Effector memory CD4-positive, alpha-beta T cell (primary cell): ENCODE data around the gene VSIG10L2.
"Not testable (repeated sequence)": the region's sequence is repeated elsewhere in the genome, so short reads cannot be mapped to it uniquely, and the experiment has no call there.

Source experiments
- DNase-seq, 3 donors: peaks; one replicate each; pipeline ENCODE4 v3.0.0-alpha.2; 2020
- H3K27ac ChIP-seq: 2 replicates; pipeline ENCODE4 v1.7.0; 2013; ENCODE audit warnings: mild to moderate bottlenecking, low read length, moderate library complexity; ENCODE audit not compliant: insufficient read depth, poor library complexity, severe bottlenecking
- H3K27me3 ChIP-seq: replicated peaks from 2 replicates; pipeline ENCODE4 v1.7.0; 2013; ENCODE audit warnings: mild to moderate bottlenecking, low read length; ENCODE audit not compliant: insufficient read depth, control insufficient read depth, poor library complexity, severe bottlenecking
- H3K36me3 ChIP-seq: 2 replicates; pipeline ENCODE4 v1.7.0; 2013; ENCODE audit warnings: mild to moderate bottlenecking, low read length, moderate library complexity; ENCODE audit not compliant: control insufficient read depth, insufficient read depth
- H3K4me1 ChIP-seq: 2 replicates; pipeline ENCODE4 v1.7.0; 2013; ENCODE audit warnings: low read length, mild to moderate bottlenecking; ENCODE audit not compliant: control insufficient read depth, insufficient read depth, poor library complexity, severe bottlenecking
- H3K4me3 ChIP-seq: 2 replicates; pipeline ENCODE4 v1.7.0; 2013; ENCODE audit warnings: low read length, low read depth, mild to moderate bottlenecking; ENCODE audit not compliant: insufficient read depth, poor library complexity, severe bottlenecking
- H3K9me3 ChIP-seq: 2 replicates; pipeline ENCODE4 v1.7.0; 2013; ENCODE audit warnings: mild to moderate bottlenecking, low read length, moderate library complexity; ENCODE audit not compliant: control insufficient read depth

The VSIG10L2 gene

DNA sequence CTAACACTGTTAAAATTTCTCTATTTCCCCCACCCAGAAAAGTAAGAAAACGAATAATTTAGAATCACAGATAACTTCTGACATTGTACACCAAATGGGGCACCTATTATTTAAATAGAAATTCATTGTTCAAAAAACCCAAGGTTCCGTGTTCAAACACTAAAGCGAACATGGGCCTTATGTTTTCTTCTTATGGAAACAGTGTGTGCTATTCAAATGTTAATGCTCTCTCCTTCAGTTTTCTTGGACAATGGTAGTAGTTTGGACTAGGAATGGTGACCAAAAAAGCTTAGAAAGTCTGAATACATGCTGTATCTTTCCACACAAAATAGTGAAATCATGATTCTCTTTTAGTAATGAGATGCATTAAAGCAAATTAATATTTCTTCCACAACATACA lies 33.7 kb downstream of the VSIG10L2 start:
- Histone ChIP-seq H3K4me3 (no peak overlapping the region), H3K9me3 (no peaks in the 10 kb centered on the region), H3K4me1 (no peaks in the 10 kb centered on the region), H3K27ac (no peak overlapping the region), H3K27me3 (no peaks in the 10 kb centered on the region), H3K36me3 (no peaks in the 10 kb centered on the region)
- no peak for DNase-seq

DNA sequence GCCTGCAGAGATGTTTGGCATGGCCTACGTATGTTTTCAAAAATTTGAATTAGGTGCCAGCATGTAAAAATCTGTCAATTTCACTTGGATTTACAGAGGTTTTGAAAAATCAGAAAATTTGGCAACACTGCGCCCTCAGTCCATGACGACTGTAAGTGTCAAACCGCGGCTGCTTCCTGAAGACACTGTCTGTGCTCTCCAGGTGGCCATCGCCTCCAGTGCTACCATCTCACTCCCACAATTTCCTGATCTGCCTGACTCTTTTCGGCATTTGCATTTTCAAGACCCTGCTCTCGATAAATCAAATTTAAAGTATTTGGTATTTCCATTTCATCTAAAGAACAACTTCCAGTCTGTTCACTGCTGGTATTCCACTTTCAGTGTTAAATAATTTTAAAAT lies 34.6 kb downstream of the VSIG10L2 start:
- H3K36me3 ChIP-seq = no peaks in the 10 kb centered on the region
- no peak overlapping the region for H3K27ac ChIP-seq
- H3K4me3 ChIP-seq = no peak overlapping the region
- DNase-seq = no peak
- no peaks in the 10 kb centered on the region for H3K9me3 ChIP-seq
- H3K4me1 ChIP-seq = no peaks in the 10 kb centered on the region
- no peaks in the 10 kb centered on the region for H3K27me3 ChIP-seq

GRCh38 chr11:125982348-125982730 lies 36.5 kb downstream of the VSIG10L2 start:
- Histone ChIP-seq H3K36me3 (no peaks in the 10 kb centered on the region), H3K27ac (no peak overlapping the region), H3K4me1 (no peaks in the 10 kb centered on the region), H3K4me3 (no peak overlapping the region), H3K27me3 (no peaks in the 10 kb centered on the region), H3K9me3 (no peaks in the 10 kb centered on the region)
- no peak for DNase-seq

- not testable (repeated sequence) for H3K9me3 ChIP-seq, H3K36me3 ChIP-seq, H3K4me1 ChIP-seq, H3K27ac ChIP-seq, H3K27me3 ChIP-seq, H3K4me3 ChIP-seq, DNase-seq
Observed at GRCh38 chr11:125985956-125986355, 40.1 kb downstream of the VSIG10L2 start.

DNA sequence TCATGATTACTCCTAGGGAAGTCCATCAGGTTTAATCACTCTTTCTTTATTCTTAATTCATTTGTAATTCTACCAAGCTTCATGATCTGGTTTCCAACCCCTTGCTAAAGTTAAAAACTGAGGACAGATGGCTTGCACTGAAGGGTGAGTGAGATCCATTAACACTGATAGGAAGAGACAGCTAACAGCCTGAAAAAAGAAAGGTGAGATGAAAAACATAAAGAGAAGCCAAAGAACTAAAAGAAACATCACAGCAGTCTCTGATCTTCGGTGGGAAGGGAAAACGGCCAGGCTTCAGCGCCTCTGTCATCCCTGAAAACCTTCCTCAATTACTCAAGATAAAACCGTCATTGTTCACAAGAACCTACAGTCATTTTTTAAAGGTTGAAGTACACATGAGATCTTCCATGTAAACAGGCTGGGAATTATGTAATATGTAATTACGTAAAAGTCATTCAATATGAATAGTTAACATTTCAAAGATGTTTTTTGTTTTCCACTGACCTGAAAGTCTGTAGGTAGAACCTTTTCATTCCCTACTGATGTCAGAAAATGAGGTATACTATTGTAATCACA lies 41.3 kb downstream of the VSIG10L2 start:
- H3K36me3 ChIP-seq = no peaks in the 10 kb centered on the region
- H3K9me3 ChIP-seq = no peaks in the 10 kb centered on the region
- H3K4me3 ChIP-seq = no peak overlapping the region
- no peaks in the 10 kb centered on the region for H3K4me1 ChIP-seq
- DNase-seq = no peak
- no peaks in the 10 kb centered on the region for H3K27me3 ChIP-seq
- H3K27ac ChIP-seq = no peak overlapping the region

- Histone ChIP-seq H3K4me3 (no peak overlapping the region), H3K36me3 (no peaks in the 10 kb centered on the region), H3K4me1 (no peaks in the 10 kb centered on the region), H3K27ac (no peak overlapping the region), H3K9me3 (no peaks in the 10 kb centered on the region), H3K27me3 (no peaks in the 10 kb centered on the region)
- DNase-seq = no peak
Observed at GRCh38 chr11:125990244-125990643, 44.4 kb downstream of the VSIG10L2 start.

DNA sequence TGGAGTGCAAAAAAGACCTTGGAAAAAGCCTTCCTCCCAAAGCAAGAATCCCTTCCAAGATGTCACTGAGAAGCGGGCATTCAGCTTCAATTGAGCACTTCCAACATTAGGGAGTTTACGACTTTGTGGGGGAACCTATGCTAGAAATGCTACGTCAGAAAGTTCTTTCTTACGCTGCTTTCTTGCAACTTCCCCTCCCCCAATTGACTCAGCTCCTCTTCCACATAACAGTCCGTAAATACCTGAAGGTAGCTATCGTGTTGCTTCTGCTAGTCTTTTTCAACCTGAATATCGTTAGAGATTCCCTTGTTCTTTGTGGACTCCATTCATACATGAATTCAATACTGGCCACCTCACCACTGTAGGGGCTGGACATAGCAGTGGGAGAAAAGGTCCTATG lies 47.0 kb downstream of the VSIG10L2 start:
- no peaks in the 10 kb centered on the region for H3K9me3 ChIP-seq
- no peaks in the 10 kb centered on the region for H3K36me3 ChIP-seq
- no peak overlapping the region for H3K4me3 ChIP-seq
- no peaks in the 10 kb centered on the region for H3K27me3 ChIP-seq
- no peak overlapping the region for H3K27ac ChIP-seq
- no peak for DNase-seq
- H3K4me1 ChIP-seq = no peaks in the 10 kb centered on the region

GRCh38 chr11:125994509-125994908 lies 48.7 kb downstream of the VSIG10L2 start:
- no peak for DNase-seq
- Histone ChIP-seq H3K9me3 (no peaks in the 10 kb centered on the region), H3K36me3 (no peaks in the 10 kb centered on the region), H3K4me1 (no peaks in the 10 kb centered on the region), H3K4me3 (no peak overlapping the region), H3K27me3 (no peaks in the 10 kb centered on the region), H3K27ac (no peak overlapping the region)

GRCh38 chr11:125995313-125995712 lies 49.5 kb downstream of the VSIG10L2 start:
- Histone ChIP-seq H3K36me3 (no peaks in the 10 kb centered on the region), H3K4me1 (no peaks in the 10 kb centered on the region), H3K27ac (no peak overlapping the region), H3K9me3 (no peaks in the 10 kb centered on the region), H3K27me3 (no peaks in the 10 kb centered on the region), H3K4me3 (no peak overlapping the region)
- DNase-seq = no peak

DNA sequence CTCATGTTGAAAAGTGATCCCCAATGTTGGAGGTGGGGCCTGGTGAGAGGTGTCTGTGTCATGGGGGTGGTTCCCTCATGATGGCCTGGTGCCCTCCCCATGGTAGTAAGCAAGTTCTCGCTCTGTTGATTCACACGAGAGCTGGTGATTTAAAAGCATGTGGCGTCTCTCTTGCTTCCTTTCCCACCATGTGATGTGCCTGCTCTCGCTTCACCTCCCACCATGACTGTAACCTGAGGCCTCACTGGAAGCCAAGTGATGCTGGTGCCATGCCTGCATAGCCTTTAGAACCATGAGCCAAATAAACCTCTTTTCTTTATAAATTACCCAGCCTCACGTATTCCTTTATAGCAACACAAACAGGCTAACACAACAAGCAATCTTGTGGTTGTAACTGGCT lies 52.4 kb downstream of the VSIG10L2 start:
- no peaks in the 10 kb centered on the region for H3K36me3 ChIP-seq

More for the DNA sequence above, 52.4 kb downstream of the VSIG10L2 start:
- H3K4me3 ChIP-seq = no peak overlapping the region
- H3K27me3 ChIP-seq = no peaks in the 10 kb centered on the region
- DNase-seq = no peak
- no peaks in the 10 kb centered on the region for H3K9me3 ChIP-seq
- no peaks in the 10 kb centered on the region for H3K4me1 ChIP-seq
- H3K27ac ChIP-seq = no peak overlapping the region
